ENCODE measurements around the gene SLC2A1.

Gene SLC2A1

DNA sequence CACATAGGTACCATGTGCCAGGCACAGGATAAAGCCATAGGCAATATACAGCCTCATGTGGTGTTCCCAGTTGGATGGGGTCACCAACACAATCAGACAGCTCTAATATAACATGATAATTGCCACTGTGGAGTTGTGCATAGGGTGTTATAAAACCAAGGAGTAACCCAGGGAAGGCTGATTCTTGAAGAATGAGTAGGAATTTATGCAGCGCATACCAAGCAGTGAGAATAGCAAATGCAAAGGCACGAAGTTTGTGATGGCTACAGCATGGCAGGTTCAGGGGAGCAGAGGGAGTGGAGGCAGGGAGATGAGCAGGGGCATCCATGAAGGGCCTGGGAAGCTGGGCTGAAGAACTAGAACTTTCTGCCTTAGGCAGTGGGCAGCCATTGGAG lies 20.4 kb upstream of the SLC2A1 start:
- no peak overlapping the region for H3K27ac ChIP-seq (ENCODE audit: low read depth, low read length)
- H3K9me3 ChIP-seq (ENCODE audit: insufficient read depth, low read depth, low read length), result no peaks in the 10 kb centered on the region
- H3K4me1 ChIP-seq (ENCODE audit: insufficient read depth, low read length), result peaks cover 16% of the 10 kb centered on the region; the same call in 1 of the 2 replicates
- 78% methylated on average over 2 of the region's 2 CpGs for WGBS
- no peaks in the 10 kb centered on the region for H3K27me3 ChIP-seq (ENCODE audit: insufficient read depth, low read length)
- H3K36me3 ChIP-seq (ENCODE audit: insufficient read depth, low read length), result peaks cover 77% of the 10 kb centered on the region
- H3K9ac ChIP-seq (ENCODE audit: low read depth, low read length), result no peak overlapping the region
- H3K4me3 ChIP-seq (ENCODE audit: low read length), result no peak overlapping the region

DNA sequence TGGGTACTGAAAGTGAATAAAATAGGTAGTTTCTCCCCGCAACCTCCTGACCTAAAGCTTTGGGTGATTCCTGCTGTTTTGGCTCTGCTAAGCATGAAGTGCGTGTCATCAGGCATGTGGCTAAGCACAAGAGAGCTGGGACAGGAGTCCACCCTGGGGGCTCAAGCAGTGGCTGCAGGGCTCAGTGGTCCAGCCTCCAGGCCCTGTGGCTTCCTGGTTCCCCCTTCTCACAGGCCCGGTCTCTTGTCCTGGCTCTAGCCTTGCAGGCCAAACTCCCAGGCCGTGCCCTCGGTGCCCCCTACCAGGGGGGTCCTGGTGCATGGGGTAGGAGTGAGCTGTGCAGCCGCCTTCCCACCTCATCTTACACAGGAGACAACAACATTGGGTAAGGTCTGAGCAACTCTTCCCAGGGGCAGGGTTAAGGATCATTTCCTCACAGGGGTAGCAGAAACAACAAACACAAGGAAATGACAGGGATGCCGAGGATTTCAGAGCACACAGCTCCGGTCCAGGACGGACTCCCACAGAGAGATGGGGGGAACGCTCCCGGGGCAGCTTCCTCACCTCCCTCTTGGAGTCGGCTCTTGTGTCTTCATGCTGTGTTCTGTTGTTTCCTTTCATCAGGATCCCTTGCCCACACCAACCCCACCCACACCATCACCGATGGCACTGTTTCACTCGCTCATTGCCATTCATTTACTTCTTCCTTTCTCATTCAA lies 19.8 kb upstream of the SLC2A1 start:
- WGBS, result 51% methylated on average over 14 of the region's 14 CpGs
- H3K27ac ChIP-seq (ENCODE audit: low read depth, low read length), result peak overlapping the region; percentile 60
- H3K36me3 ChIP-seq (ENCODE audit: insufficient read depth, low read length), result peaks cover 77% of the 10 kb centered on the region
- H3K9ac ChIP-seq (ENCODE audit: low read depth, low read length), result 0 out of 2 replicates have a peak overlapping the region, but pooled peaks have one; percentile 23
- no peaks in the 10 kb centered on the region for H3K27me3 ChIP-seq (ENCODE audit: insufficient read depth, low read length)
- no peaks in the 10 kb centered on the region for H3K9me3 ChIP-seq (ENCODE audit: insufficient read depth, low read depth, low read length)
- H3K4me3 ChIP-seq (ENCODE audit: low read length), result no peak overlapping the region
- peaks cover 16% of the 10 kb centered on the region; the same call in 1 of the 2 replicates for H3K4me1 ChIP-seq (ENCODE audit: insufficient read depth, low read length)

- Histone ChIP-seq H3K27ac (ENCODE audit: low read depth, low read length) (peak overlapping the region; percentile 60; the same call in 1 of the 2 replicates), H3K27me3 (ENCODE audit: insufficient read depth, low read length) (no peaks in the 10 kb centered on the region), H3K9ac (ENCODE audit: low read depth, low read length) (no peak overlapping the region), H3K9me3 (ENCODE audit: insufficient read depth, low read depth, low read length) (no peaks in the 10 kb centered on the region), H3K36me3 (ENCODE audit: insufficient read depth, low read length) (peaks cover 80% of the 10 kb centered on the region), H3K4me3 (ENCODE audit: low read length) (no peak overlapping the region), H3K4me1 (ENCODE audit: insufficient read depth, low read length) (peaks cover 16% of the 10 kb centered on the region; the same call in 1 of the 2 replicates)
- WGBS, result 89% methylated on average over 1 of the region's 1 CpG
Measured at GRCh38 chr1:42977653-42978052, 19.0 kb upstream of the SLC2A1 start.

- WGBS, result 92% methylated on average over 4 of the region's 4 CpGs
- peaks cover 11% of the 10 kb centered on the region; the same call in 1 of the 2 replicates for H3K4me1 ChIP-seq (ENCODE audit: insufficient read depth, low read length)
Measured at GRCh38 chr1:42975561-42976225, 17.0 kb upstream of the SLC2A1 start.

GRCh38 chr1:42974767-42975437 lies 16.2 kb upstream of the SLC2A1 start:
- Histone ChIP-seq H3K9ac (ENCODE audit: low read depth, low read length) (no peak overlapping the region), H3K36me3 (ENCODE audit: insufficient read depth, low read length) (peaks cover 73% of the 10 kb centered on the region), H3K27ac (ENCODE audit: low read depth, low read length) (no peak overlapping the region), H3K4me3 (ENCODE audit: low read length) (no peak overlapping the region), H3K9me3 (ENCODE audit: insufficient read depth, low read depth, low read length) (no peaks in the 10 kb centered on the region), H3K27me3 (ENCODE audit: insufficient read depth, low read length) (no peaks in the 10 kb centered on the region), H3K4me1 (ENCODE audit: insufficient read depth, low read length) (peaks cover 11% of the 10 kb centered on the region; the same call in 1 of the 2 replicates)
- WGBS, result 94% methylated on average over 3 of the region's 3 CpGs

More at GRCh38 chr1:42975561-42976225, 17.0 kb upstream of the SLC2A1 start:
- Histone ChIP-seq H3K36me3 (ENCODE audit: insufficient read depth, low read length) (peaks cover 76% of the 10 kb centered on the region), H3K27ac (ENCODE audit: low read depth, low read length) (no peak overlapping the region), H3K4me3 (ENCODE audit: low read length) (no peak overlapping the region), H3K9ac (ENCODE audit: low read depth, low read length) (no peak overlapping the region), H3K27me3 (ENCODE audit: insufficient read depth, low read length) (no peaks in the 10 kb centered on the region), H3K9me3 (ENCODE audit: insufficient read depth, low read depth, low read length) (no peaks in the 10 kb centered on the region)

DNA sequence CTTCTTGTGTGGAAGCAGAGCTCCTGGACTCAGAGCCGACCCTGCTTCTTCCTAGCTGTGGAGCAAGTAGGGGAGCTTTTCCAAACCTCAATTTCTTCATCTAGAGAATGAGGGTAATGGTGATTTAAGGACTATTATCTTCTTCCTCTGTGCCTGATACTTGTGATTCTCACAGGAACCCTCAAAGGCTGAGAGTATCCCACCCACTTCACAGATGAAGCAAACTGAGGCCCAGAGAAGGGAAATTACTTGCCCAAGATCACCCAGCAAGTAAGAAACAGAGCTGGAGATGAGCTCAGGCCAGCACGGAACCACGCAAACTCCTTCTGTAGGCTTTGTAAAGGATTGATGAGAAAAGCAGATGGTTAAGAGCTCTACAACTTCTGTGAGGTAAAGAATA lies 15.1 kb upstream of the SLC2A1 start:
- H3K9me3 ChIP-seq (ENCODE audit: insufficient read depth, low read depth, low read length), result no peaks in the 10 kb centered on the region
- peaks cover 64% of the 10 kb centered on the region for H3K36me3 ChIP-seq (ENCODE audit: insufficient read depth, low read length)
- 91% methylated on average over 3 of the region's 3 CpGs for WGBS
- H3K4me1 ChIP-seq (ENCODE audit: insufficient read depth, low read length), result peaks cover 8% of the 10 kb centered on the region; the same call in 1 of the 2 replicates
- H3K9ac ChIP-seq (ENCODE audit: low read depth, low read length), result no peak overlapping the region
- no peaks in the 10 kb centered on the region for H3K27me3 ChIP-seq (ENCODE audit: insufficient read depth, low read length)
- H3K27ac ChIP-seq (ENCODE audit: low read depth, low read length), result no peak overlapping the region
- no peak overlapping the region for H3K4me3 ChIP-seq (ENCODE audit: low read length)

- Histone ChIP-seq H3K27ac (ENCODE audit: low read depth, low read length) (no peak overlapping the region), H3K9me3 (ENCODE audit: insufficient read depth, low read depth, low read length) (no peaks in the 10 kb centered on the region), H3K9ac (ENCODE audit: low read depth, low read length) (no peak overlapping the region), H3K4me3 (ENCODE audit: low read length) (no peak overlapping the region), H3K27me3 (ENCODE audit: insufficient read depth, low read length) (no peaks in the 10 kb centered on the region), H3K4me1 (ENCODE audit: insufficient read depth, low read length) (peaks cover 4% of the 10 kb centered on the region; the same call in 1 of the 2 replicates), H3K36me3 (ENCODE audit: insufficient read depth, low read length) (peaks cover 62% of the 10 kb centered on the region)
- 96% methylated on average over 11 of the region's 11 CpGs for WGBS
Measured at GRCh38 chr1:42973286-42973685, 14.6 kb upstream of the SLC2A1 start.

DNA sequence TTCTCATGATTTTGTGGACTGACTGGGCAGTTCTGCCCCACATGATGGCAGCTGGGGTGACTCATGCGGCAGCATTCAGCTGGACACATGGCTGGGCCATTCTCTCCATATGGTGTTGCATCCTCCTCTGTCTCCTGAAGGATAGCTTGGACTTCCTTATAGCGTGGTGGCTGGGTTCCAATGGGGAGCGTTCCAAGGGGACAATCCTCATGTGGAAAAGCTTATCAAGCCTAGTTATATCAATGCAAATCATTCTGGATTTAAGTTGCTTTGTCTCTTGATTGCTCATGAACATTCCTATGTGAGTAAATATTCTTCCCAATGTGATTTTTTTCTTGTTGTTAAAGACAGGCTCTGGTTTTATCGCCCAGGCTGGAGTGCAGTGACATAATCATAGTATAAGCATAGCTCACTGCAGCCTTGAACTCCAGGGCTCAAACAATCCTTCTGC lies 13.2 kb upstream of the SLC2A1 start:
- peaks cover 55% of the 10 kb centered on the region for H3K36me3 ChIP-seq (ENCODE audit: insufficient read depth, low read length)
- peaks cover 5% of the 10 kb centered on the region for H3K4me1 ChIP-seq (ENCODE audit: insufficient read depth, low read length)
- no peak overlapping the region for H3K9ac ChIP-seq (ENCODE audit: low read depth, low read length)
- H3K9me3 ChIP-seq (ENCODE audit: insufficient read depth, low read depth, low read length), result no peaks in the 10 kb centered on the region
- H3K4me3 ChIP-seq (ENCODE audit: low read length), result no peak overlapping the region
- 97% methylated on average over 4 of the region's 4 CpGs for WGBS
- H3K27me3 ChIP-seq (ENCODE audit: insufficient read depth, low read length), result no peaks in the 10 kb centered on the region
- no peak overlapping the region for H3K27ac ChIP-seq (ENCODE audit: low read depth, low read length)

DNA sequence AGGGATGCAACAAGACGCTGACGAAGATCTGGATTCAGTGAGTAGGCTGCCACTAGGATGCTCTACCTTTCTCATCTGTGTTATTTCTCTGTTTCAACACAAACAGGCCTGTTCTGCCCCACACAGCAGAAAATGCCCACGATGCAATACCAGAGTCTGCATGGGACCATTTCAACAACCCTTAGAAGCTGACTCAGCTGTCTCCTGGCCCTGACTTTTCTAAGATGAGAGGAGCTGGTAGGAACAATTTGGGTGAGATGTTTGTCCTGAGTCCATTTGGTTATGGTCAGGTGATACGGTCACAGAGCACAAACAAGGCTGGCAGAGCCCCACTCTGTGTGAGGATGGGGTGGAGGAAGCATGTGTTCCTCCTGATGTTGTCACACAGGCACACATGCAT lies 11.5 kb upstream of the SLC2A1 start:
- no peak overlapping the region for H3K4me3 ChIP-seq (ENCODE audit: low read length)
- no peak overlapping the region for H3K27ac ChIP-seq (ENCODE audit: low read depth, low read length)
- peaks cover 41% of the 10 kb centered on the region; the same call in 1 of the 2 replicates for H3K36me3 ChIP-seq (ENCODE audit: insufficient read depth, low read length)
- H3K4me1 ChIP-seq (ENCODE audit: insufficient read depth, low read length), result peaks cover 5% of the 10 kb centered on the region
- 98% methylated on average over 4 of the region's 4 CpGs for WGBS
- no peak overlapping the region for H3K9ac ChIP-seq (ENCODE audit: low read depth, low read length)
- H3K27me3 ChIP-seq (ENCODE audit: insufficient read depth, low read length), result no peaks in the 10 kb centered on the region
- H3K9me3 ChIP-seq (ENCODE audit: insufficient read depth, low read depth, low read length), result no peaks in the 10 kb centered on the region

- H3K27me3 ChIP-seq (ENCODE audit: insufficient read depth, low read length), result no peaks in the 10 kb centered on the region
- no peak overlapping the region for H3K4me3 ChIP-seq (ENCODE audit: low read length)
- no peak overlapping the region for H3K27ac ChIP-seq (ENCODE audit: low read depth, low read length)
- 87% methylated on average over 3 of the region's 3 CpGs for WGBS
- peaks cover 27% of the 10 kb centered on the region; the same call in 1 of the 2 replicates for H3K36me3 ChIP-seq (ENCODE audit: insufficient read depth, low read length)
- H3K4me1 ChIP-seq (ENCODE audit: insufficient read depth, low read length), result peaks cover 6% of the 10 kb centered on the region
- no peaks in the 10 kb centered on the region for H3K9me3 ChIP-seq (ENCODE audit: insufficient read depth, low read depth, low read length)
- no peak overlapping the region for H3K9ac ChIP-seq (ENCODE audit: low read depth, low read length)
Measured at GRCh38 chr1:42968654-42969053, 10.0 kb upstream of the SLC2A1 start.

Measured in HUES64 (cell line).